Adipocyte (in vitro differentiated cells): ENCODE measurements around the gene ALDH1B1.
"Not testable (repeated sequence)": the region's sequence is repeated elsewhere in the genome, so short reads cannot be mapped to it uniquely, and the experiment has no call there.

ENCODE experiments used
- DNase-seq: peaks from one replicate; pipeline ENCODE4 v3.0.0-alpha.2; 2015; ENCODE audit warnings: low read depth
- H3K27me3 ChIP-seq: replicated peaks from 2 replicates; pipeline ENCODE4 v1.7.0; 2013; ENCODE audit warnings: mild to moderate bottlenecking, low read length, moderate library complexity; ENCODE audit not compliant: control insufficient read depth, insufficient read depth
- H3K36me3 ChIP-seq: 2 replicates; pipeline ENCODE4 v1.7.0; 2013; ENCODE audit warnings: low read length, mild to moderate bottlenecking, moderate library complexity; ENCODE audit not compliant: control insufficient read depth, insufficient read depth, severe bottlenecking
- H3K4me1 ChIP-seq: 2 replicates; pipeline ENCODE4 v1.7.0; 2013; ENCODE audit warnings: mild to moderate bottlenecking, low read length, moderate library complexity; ENCODE audit not compliant: control insufficient read depth, insufficient read depth
- H3K4me3 ChIP-seq: 2 replicates; pipeline ENCODE4 v1.7.0; 2013; ENCODE audit warnings: mild to moderate bottlenecking, low read length, moderate library complexity
- H3K9ac ChIP-seq: 2 replicates; pipeline ENCODE4 v1.7.0; 2013; ENCODE audit warnings: mild to moderate bottlenecking, low read length, moderate library complexity
- H3K9me3 ChIP-seq: 2 replicates; pipeline ENCODE4 v1.7.0; 2013; ENCODE audit warnings: mild to moderate bottlenecking, low read length, moderate library complexity; ENCODE audit not compliant: control insufficient read depth

The ALDH1B1 gene

GRCh38 chr9:38390442-38390841 lies 2.1 kb upstream of the ALDH1B1 start:
- DNase-seq: no peak
- H3K9me3 ChIP-seq: no peaks in the 10 kb centered on the region

GRCh38 chr9:38390851-38391250 lies 1.7 kb upstream of the ALDH1B1 start:
- Histone ChIP-seq H3K9ac (peak overlapping the region; percentile 30), H3K9me3 (no peaks in the 10 kb centered on the region), H3K36me3 (peaks cover 3% of the 10 kb centered on the region), H3K4me3 (no peak overlapping the region), H3K27me3 (no peaks in the 10 kb centered on the region), H3K4me1 (peaks cover 36% of the 10 kb centered on the region)
- DNase-seq: no peak

More at GRCh38 chr9:38390442-38390841, 2.1 kb upstream of the ALDH1B1 start:
- Histone ChIP-seq H3K4me1 (peaks cover 39% of the 10 kb centered on the region), H3K27me3 (no peaks in the 10 kb centered on the region), H3K9ac (peak overlapping the region; percentile 30), H3K36me3 (no peaks in the 10 kb centered on the region), H3K4me3 (no peak overlapping the region)

GRCh38 chr9:38391278-38392118 lies 1.0 kb upstream of the ALDH1B1 start:
- Histone ChIP-seq H3K4me3 (peak overlapping the region; percentile 95), H3K36me3 (peaks cover 10% of the 10 kb centered on the region), H3K27me3 (no peaks in the 10 kb centered on the region), H3K4me1 (peaks cover 36% of the 10 kb centered on the region), H3K9me3 (no peaks in the 10 kb centered on the region), H3K9ac (peak overlapping the region; percentile 94)
- no peak for DNase-seq

- peak; percentile 29 for DNase-seq
- Histone ChIP-seq H3K36me3 (peaks cover 25% of the 10 kb centered on the region), H3K4me3 (peak overlapping the region; percentile 95), H3K9me3 (no peaks in the 10 kb centered on the region), H3K9ac (peak overlapping the region; percentile 94), H3K4me1 (peaks cover 33% of the 10 kb centered on the region), H3K27me3 (no peaks in the 10 kb centered on the region)
Measured at GRCh38 chr9:38393128-38393796, 760 bp downstream of the ALDH1B1 start.

GRCh38 chr9:38394416-38394815 lies 1.9 kb downstream of the ALDH1B1 start:
- peaks cover 22% of the 10 kb centered on the region for H3K4me1 ChIP-seq
- H3K36me3 ChIP-seq: peaks cover 25% of the 10 kb centered on the region
- no peak overlapping the region for H3K9ac ChIP-seq
- DNase-seq: no peak
- H3K27me3 ChIP-seq: no peaks in the 10 kb centered on the region
- H3K4me3 ChIP-seq: no peak overlapping the region
- H3K9me3 ChIP-seq: no peaks in the 10 kb centered on the region

- H3K4me1 ChIP-seq: peaks cover 22% of the 10 kb centered on the region
- no peak overlapping the region for H3K4me3 ChIP-seq
- DNase-seq: no peak
- H3K9ac ChIP-seq: no peak overlapping the region
- peaks cover 25% of the 10 kb centered on the region for H3K36me3 ChIP-seq
- no peaks in the 10 kb centered on the region for H3K27me3 ChIP-seq
- no peaks in the 10 kb centered on the region for H3K9me3 ChIP-seq
Measured at GRCh38 chr9:38395653-38396370, 3.3 kb downstream of the ALDH1B1 start.

GRCh38 chr9:38396371-38396671 lies 3.8 kb downstream of the ALDH1B1 start:
- peaks cover 25% of the 10 kb centered on the region for H3K36me3 ChIP-seq
- no peak overlapping the region for H3K4me3 ChIP-seq
- no peak for DNase-seq
- no peaks in the 10 kb centered on the region for H3K9me3 ChIP-seq
- H3K9ac ChIP-seq: no peak overlapping the region
- H3K4me1 ChIP-seq: peaks cover 28% of the 10 kb centered on the region
- no peaks in the 10 kb centered on the region for H3K27me3 ChIP-seq

- Histone ChIP-seq H3K36me3 (peaks cover 25% of the 10 kb centered on the region), H3K4me1 (peaks cover 22% of the 10 kb centered on the region), H3K27me3 (peaks cover 20% of the 10 kb centered on the region)
- H3K9me3 ChIP-seq, H3K9ac ChIP-seq, DNase-seq, H3K4me3 ChIP-seq: not testable (repeated sequence)
Measured at GRCh38 chr9:38399191-38399590, 6.7 kb downstream of the ALDH1B1 start.

GRCh38 chr9:38401994-38402393 lies 9.5 kb downstream of the ALDH1B1 start:
- no peaks in the 10 kb centered on the region for H3K9me3 ChIP-seq
- H3K27me3 ChIP-seq: peaks cover 40% of the 10 kb centered on the region
- no peak for DNase-seq
- H3K4me1 ChIP-seq: peaks cover 22% of the 10 kb centered on the region
- H3K4me3 ChIP-seq: no peak overlapping the region
- H3K36me3 ChIP-seq: peaks cover 11% of the 10 kb centered on the region
- no peak overlapping the region for H3K9ac ChIP-seq

GRCh38 chr9:38404314-38404713 lies 11.8 kb downstream of the ALDH1B1 start:
- peaks cover 27% of the 10 kb centered on the region for H3K4me1 ChIP-seq
- peaks cover 40% of the 10 kb centered on the region for H3K27me3 ChIP-seq
- H3K9me3 ChIP-seq: no peaks in the 10 kb centered on the region
- no peaks in the 10 kb centered on the region for H3K36me3 ChIP-seq
- DNase-seq: no peak
- no peak overlapping the region for H3K9ac ChIP-seq
- no peak overlapping the region for H3K4me3 ChIP-seq

GRCh38 chr9:38405785-38406184 lies 13.3 kb downstream of the ALDH1B1 start:
- peak; percentile 16 for DNase-seq
- Histone ChIP-seq H3K9me3 (no peaks in the 10 kb centered on the region), H3K9ac (no peak overlapping the region), H3K4me1 (peaks cover 19% of the 10 kb centered on the region), H3K36me3 (no peaks in the 10 kb centered on the region), H3K4me3 (no peak overlapping the region), H3K27me3 (peaks cover 40% of the 10 kb centered on the region)
